ENCODE data around the gene DLG3.

DNA sequence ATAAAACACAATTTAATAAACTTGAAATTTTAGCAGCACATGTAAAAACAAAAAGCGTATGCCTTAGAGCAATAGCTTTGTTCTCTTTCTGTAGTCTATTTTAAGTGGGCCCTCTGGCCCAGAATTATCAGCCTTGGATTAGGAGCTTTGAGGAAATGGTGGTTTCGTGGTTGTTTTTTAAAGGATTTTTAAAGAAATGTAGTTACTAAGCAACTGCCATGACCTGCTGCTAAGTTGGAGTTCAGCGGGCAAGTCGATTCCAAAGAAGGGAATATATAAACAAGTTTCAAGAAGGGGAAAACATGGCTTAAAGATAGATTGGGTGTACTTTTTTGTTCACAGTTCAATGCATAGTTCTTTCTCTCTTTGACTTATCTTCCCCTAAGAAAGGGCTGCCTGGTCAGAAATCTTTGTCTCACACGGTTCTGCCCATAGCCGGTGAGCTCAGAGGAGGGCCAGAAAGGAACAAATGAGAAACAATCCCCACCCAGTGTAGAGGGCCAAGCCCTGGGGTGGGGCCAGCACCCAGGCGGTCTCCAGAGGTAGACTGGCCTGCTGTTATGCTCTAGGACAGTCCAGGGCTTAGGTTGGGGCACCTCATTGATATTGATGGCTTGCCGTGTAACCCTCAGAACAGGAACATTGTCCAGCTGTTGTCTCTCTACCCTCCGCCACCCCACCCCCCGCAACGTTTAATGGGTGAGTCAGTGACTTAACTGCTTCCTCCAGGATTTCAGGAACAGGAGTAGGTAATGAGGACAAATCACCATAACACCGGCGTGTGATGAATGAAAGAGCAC lies 32.5 kb downstream of the DLG3 start:
- TF ChIP-seq CTCF (IDR thresholded peaks at IDR 0.05) = no peak
- TF ChIP-seq POLR2AphosphoS5 (IDR thresholded peaks at IDR 0.05) = peak in 1 of 2 donors; percentile 22
- no peak for TF ChIP-seq POLR2A (IDR thresholded peaks at IDR 0.05; ENCODE audit: low read depth)
- no peak for TF ChIP-seq EP300 (IDR thresholded peaks at IDR 0.05)

Data from esophagus muscularis mucosa (tissue), 4 donors.